ENCODE measurements around the gene VPS25.

DNA sequence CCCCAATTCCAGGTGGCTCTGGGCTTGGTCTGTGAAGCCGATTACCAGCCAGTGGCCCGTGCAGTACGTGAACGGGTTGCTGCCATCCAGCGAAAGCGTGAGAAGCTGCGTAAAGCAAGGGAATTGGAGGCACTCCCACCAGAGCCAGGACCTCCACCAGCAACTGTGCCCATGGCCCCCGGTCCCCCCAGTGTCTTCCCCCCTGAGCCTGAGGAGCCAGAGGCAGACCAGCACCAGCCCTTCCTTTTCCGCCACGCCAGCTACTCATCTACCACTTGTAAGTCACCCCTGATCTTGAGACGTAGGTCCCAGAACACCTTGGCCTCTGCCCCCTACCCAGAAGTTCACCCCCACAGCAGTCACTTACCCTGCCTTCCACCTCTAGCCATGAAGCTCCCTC is 14.0 kb downstream of the VPS25 start:
- TF ChIP-seq, protein P1, sequence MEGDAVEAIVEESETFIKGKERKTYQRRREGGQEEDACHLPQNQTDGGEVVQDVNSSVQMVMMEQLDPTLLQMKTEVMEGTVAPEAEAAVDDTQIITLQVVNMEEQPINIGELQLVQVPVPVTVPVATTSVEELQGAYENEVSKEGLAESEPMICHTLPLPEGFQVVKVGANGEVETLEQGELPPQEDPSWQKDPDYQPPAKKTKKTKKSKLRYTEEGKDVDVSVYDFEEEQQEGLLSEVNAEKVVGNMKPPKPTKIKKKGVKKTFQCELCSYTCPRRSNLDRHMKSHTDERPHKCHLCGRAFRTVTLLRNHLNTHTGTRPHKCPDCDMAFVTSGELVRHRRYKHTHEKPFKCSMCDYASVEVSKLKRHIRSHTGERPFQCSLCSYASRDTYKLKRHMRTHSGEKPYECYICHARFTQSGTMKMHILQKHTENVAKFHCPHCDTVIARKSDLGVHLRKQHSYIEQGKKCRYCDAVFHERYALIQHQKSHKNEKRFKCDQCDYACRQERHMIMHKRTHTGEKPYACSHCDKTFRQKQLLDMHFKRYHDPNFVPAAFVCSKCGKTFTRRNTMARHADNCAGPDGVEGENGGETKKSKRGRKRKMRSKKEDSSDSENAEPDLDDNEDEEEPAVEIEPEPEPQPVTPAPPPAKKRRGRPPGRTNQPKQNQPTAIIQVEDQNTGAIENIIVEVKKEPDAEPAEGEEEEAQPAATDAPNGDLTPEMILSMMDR (IDR thresholded peaks at IDR 0.05): no peak
- TF ChIP-seq POLR2A (IDR thresholded peaks at IDR 0.05): no peak
